T47D (cell line): ENCODE data around the gene TM7SF2.
A peak's percentile ranks its signal among the peaks of the same experiment; 100 is the strongest.

Experiments
- DNase-seq, 2 experiments: peaks; one replicate each; pipeline versions ENCODE4 v3.0.0 to v3.0.0-alpha.2; 2011 to 2012; ENCODE audit warnings: low read depth in 1 of 2, low spot score in 1 of 2
- JUND ChIP-seq: IDR thresholded peaks from 2 replicates; pipeline ENCODE4 v1.6.1; 2012; ENCODE audit warnings: low read depth
- in situ Hi-C: cut with HindIII; loops from 2 replicates; pipeline ENCODE4 v1.10.0; 2016; ENCODE audit warnings: low sequenced_read_pairs, low pct_unique_long_range_greater_than_20kb

Gene TM7SF2

DNA sequence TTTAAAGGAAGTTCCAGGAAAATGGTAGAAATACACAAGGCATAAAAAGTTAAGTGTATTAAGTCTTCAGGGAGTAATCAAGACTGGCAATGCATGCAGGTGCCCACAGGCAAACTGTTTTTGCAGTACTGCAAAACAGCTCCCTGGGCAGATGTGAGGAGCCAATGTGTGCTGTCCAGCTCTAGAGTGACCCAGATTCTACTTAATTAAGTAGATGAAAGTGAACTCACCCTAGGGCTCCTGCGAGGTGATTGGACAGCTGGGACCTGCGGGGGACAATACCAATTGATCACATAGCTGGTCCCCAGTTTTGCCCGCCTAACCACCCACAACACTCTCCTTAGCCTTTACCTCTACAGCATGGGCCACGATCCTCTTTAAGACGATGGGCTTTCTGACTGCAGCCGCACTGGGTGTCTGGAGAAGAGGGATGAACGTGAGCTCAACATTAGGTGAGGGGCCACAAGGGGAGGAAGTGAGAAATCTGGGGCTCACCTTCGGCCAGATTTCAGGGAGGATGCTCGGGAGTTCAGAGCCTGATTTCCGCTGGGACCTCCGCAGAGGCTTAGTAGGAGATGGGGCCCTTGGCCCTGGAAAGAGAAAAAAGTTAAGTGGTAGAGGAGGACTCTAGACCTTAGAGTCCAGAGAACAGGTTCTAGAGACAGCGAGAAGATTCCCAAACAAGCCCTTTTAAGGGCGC lies 28.4 kb upstream of the TM7SF2 start:
- in situ Hi-C loops, result no loop called here

DNA sequence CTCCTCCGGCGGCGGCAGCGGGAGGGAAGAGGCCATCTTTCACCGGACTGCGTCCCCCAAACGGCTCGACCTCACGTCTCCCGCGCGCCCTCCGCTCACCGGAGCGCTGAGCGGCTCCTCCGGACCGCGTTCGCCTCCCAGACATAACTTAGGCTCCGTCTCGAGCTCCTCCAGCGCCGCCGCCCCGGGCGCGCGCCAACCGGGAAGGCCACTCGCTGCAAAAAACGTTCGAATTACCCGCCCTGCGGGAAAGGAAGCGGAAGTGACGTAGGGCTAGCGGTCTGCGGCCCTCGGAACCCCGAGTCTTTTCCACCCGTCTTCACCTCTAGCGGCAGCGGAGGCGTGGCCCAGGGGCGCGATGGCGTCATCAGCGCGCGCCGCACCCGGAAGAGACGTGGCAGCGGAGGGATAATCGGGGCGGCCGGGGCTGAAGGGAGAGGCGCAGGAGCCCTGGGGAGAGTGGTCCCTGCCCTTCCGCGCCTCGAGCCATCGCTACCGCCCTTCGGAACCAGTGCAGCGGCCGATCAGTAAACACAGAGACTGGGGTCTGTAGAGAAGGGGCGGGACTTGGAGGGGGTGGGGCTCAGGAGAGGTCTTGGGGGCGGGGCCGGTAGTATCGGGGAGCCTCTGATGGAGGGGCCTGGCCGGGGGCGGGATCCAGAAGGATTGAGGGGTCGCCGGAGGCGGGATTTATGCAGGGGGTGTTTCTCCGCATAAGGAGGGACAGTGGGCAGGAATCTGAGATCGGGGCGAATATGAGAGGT lies 27.7 kb upstream of the TM7SF2 start, which contains the start of the genes CDCA5 and ZFPL1:
CDCA5 (minus strand) TSS at position 207 of the 764 bp plus-strand sequence; CDS start at position 145, 62 bp downstream.
ZFPL1 (plus strand) TSS at position 389 of the 764 bp plus-strand sequence. CDS start 477 bp downstream, outside the sequence.
- no peak for TF ChIP-seq JUND
- peak; percentile 99 for DNase-seq
- in situ Hi-C loops, result no loop called here

More for the DNA sequence above, 28.4 kb upstream of the TM7SF2 start:
- no peak for TF ChIP-seq JUND
- DNase-seq, result no peak

DNA sequence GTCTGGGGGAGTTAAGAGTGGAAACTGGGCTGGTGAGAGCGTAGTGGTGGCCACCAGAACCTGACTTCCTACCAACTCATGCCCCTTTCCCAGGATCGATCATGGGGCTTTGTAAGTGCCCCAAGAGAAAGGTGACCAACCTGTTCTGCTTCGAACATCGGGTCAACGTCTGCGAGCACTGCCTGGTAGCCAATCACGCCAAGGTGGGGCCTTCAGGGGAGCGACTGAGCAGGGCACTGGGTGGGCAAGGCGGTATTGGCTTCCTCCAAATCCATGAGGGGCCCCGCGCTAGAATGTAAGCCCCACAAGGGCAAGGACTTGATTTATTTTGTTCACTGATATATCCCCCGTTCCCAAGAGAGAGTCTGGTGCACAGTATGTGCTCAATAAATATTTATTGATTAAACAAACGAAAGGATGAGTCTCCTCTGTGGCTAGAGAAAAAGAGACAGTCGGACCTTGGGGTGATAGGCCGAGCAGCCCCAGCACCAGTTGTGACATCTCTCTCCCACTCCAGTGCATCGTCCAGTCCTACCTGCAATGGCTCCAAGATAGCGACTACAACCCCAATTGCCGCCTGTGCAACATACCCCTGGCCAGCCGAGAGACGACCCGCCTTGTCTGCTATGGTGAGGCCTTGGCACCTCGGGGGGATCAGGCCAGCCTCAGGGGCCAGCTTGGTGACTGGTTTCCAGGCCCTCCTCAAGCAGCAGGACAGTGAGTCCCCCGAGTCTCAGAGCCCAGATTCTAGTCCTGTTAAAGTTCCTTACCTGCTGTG lies 26.9 kb upstream of the TM7SF2 start:
- in situ Hi-C loops, result no loop called here
- DNase-seq, result no peak
- no peak for TF ChIP-seq JUND

DNA sequence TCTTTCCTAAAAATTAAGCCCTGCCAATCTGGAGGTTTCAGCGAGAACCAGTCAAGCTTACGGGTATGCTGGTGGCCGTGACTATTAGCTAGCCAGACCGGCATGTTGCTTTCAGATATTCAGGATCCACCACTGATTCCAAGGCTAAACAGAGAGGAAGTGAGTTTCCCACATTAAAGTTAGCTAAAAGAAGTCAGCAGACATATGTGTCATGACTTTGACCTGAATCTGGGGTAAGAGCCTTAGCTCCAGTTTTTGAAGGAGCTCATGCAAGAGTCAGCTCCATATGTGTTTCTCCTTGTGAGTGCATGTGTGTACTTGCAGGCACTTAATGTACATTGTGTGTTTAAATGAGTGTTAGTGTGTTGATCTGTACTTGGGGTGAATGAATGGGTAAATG lies 26.2 kb upstream of the TM7SF2 start:
- no peak for TF ChIP-seq JUND
- DNase-seq, result no peak
- in situ Hi-C loops, result no loop called here

DNA sequence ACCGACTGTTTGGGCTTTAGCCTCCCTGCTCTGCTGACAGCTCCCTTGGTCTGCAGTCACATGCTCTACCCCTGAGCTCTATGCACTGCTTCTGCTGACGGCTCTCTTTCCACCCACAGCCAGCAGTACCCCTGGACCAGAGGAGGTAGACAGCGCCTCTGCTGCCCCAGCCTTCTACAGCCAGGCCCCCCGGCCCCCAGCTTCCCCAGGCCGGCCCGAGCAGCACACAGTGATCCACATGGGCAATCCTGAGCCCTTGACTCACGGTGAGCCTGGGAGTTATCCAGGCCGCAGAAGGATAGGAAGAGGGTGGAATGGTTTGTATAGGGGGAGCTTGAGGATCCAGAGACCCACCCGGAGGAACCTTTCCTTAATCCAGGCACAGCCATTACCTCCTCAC lies 24.9 kb upstream of the TM7SF2 start:
- TF ChIP-seq JUND, result no peak
- DNase-seq, result no peak
- in situ Hi-C loops, result no loop called here

DNA sequence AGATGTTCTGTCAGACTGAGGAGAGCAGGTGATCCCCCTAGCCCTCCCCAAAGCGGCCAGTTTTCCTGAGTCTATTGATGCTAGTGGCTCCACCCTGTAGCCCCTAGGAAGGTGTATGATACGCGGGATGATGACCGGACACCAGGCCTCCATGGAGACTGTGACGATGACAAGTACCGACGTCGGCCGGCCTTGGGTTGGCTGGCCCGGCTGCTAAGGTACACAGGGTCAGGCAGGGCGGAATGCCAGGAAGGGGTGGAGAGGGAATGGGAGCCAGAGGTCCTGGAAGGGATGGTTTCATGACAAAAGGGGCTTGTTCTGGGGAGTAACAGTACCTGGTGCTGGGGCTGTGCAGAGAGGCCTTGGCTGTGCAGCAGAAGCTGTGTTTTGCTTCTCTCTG lies 24.5 kb upstream of the TM7SF2 start:
- no peak for TF ChIP-seq JUND
- in situ Hi-C loops, result no loop called here
- DNase-seq, result no peak

DNA sequence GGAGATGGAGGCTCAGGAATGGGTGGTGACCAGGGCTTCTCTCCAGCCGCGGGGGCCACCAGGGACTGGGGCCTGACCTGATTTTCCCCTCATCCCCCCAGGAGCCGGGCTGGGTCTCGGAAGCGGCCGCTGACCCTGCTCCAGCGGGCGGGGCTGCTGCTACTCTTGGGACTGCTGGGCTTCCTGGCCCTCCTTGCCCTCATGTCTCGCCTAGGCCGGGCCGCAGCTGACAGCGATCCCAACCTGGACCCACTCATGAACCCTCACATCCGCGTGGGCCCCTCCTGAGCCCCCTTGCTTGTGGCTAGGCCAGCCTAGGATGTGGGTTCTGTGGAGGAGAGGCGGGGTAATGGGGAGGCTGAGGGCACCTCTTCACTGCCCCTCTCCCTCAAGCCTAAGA lies 23.8 kb upstream of the TM7SF2 start:
- TF ChIP-seq JUND, result no peak
- DNase-seq, result no peak
- in situ Hi-C loops, result no loop called here

DNA sequence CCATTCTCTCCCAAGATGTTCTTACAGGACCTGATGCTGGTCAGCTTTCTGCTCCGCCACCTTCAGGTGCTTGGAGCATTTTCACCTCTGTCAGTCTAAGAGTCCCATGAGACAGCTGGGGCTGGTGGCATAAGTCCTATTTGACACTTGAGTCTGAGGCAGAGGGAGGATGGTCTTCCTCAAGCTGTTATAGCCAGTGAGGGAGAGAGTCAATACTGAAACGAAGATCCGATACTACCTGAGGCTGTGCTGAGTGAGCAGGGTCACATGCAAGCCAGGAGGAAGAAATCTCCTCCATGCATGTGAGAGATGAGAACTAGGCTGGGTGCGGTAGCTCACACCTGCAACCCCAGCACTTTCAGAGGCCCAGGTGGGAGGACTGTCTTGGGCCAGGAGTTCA lies 22.1 kb upstream of the TM7SF2 start:
- no peak for TF ChIP-seq JUND
- DNase-seq, result no peak
- in situ Hi-C loops, result no loop called here

DNA sequence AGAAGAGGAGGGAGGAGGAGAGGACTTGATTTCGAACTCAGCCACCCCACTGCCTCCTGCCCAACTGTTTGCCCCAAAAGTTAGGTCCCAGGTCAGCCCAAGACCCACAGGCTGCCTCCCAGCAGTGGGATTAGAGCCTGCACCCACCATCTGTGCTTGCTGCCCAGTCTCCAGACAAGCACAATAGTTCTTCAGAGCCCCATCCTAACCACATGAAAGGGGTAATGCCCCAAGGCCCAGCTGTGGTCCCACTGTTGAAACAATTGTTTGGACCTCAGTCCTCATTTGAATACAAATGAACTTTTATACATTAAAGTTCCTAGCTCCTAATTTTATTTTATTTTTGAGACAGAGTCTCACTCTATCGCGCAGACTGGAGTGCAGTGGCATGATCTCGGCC lies 21.0 kb upstream of the TM7SF2 start:
- no peak for TF ChIP-seq JUND
- in situ Hi-C loops, result no loop called here
- DNase-seq, result no peak

DNA sequence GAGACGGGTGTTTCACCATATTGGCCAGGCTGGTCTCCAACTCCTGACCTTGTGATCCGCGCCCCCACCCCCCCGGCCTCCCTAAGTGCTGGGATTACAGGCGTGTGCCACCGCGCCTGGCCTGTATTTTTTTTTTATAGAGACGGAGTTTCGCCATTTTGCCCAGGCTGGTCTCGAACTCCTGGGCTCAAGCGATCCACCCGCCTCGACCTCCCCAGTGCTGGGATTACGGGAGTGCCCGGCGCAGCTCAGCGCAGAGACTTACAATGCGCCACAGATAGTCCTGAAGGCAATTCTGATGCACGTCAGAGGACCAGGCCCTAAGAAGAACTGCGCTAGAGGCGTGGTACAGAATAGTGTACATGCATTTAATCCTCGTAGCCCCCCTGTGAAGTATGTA lies 16.2 kb upstream of the TM7SF2 start:
- in situ Hi-C loops, result no loop called here
- DNase-seq, result no peak

DNA sequence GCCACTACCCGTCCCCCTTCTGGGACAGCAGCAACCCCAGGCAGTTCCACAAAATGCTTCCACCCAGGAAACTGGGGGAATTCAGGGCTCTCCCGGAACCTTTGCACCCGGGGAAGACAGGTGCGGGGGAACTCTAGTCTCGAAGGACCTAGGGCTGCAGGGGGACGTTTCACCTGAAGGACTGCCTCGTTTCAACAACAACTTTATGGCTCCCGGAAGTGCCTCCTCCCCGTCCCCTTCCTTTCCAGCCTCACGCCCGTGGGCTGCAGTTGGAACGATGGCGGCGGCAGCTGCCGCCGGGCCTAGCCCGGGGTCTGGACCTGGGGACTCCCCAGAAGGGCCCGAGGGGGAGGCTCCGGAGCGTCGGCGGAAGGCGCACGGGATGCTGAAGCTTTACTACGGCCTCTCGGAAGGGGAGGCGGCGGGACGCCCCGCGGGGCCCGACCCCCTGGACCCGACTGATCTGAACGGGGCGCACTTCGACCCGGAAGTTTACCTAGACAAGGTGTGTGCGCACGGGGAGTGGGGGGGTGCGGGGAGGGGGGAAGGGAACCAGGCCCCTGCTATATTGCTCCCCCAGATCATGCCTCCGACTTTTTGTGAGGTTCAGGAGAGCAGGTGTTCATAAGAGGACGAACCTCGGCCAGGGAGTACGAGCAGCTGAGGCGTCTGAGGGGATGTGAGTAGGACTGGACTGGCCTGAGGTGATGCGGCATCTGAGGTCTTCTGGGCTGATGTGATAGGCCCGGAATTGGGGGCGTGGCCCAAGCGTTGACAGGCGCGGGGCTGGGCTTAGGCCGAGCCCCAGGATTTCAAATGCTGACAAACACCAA lies 15.5 kb upstream of the TM7SF2 start, which contains the start of gene VPS51:
VPS51 (plus strand) TSS at position 241 of the 833 bp plus-strand sequence; CDS start at position 278, 37 bp downstream.
- no peak for TF ChIP-seq JUND
- in situ Hi-C loops, result no loop called here
- peak; percentile 91 to 96 for DNase-seq

More for the DNA sequence above, 16.2 kb upstream of the TM7SF2 start:
- TF ChIP-seq JUND, result no peak

DNA sequence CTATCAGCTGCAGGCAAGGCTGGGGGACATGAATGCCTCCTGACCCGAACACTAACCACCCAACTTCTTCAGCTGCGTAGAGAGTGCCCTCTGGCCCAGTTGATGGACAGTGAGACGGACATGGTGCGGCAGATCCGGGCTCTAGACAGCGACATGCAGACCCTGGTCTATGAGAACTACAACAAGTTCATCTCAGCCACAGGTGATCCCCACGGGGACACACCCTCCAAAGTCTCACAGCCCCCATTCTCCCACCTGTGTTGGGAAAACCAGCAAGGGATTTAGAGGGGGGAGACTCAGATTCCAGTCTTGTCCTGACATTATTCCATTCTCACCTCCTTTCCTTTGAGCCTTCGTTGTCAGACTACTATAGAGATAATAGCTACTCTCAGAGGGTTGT lies 14.7 kb upstream of the TM7SF2 start:
- no peak for TF ChIP-seq JUND
- DNase-seq, result no peak
- in situ Hi-C loops, result no loop called here
